ENCODE results near the gene TNFRSF18. TPM values are rescaled to one million over a fixed set of nuclear protein-coding genes. Genes with fewer than 3 reads are reported as not detected.
"Not testable (repeated sequence)": the region's sequence is repeated elsewhere in the genome, so short reads cannot be mapped to it uniquely, and the experiment has no call there.

TNFRSF18 gene
- 10 to 100 TPM in 1 of 6 donors, 1 to 10 TPM in 5; 2.4 to 13.0 (median 7.9) TPM for polyA plus RNA-seq (ENCODE audit: low read depth in 6 of 6)

- peaks cover 18 to 39% (median 19%) of the 10 kb centered on the region in 3 donors for H3K4me1 Mint-ChIP-seq
- H3K9me3 Mint-ChIP-seq = no peaks in the 10 kb centered on the region
- H3K36me3 Mint-ChIP-seq = no peaks in the 10 kb centered on the region
- H3K27me3 Mint-ChIP-seq = peaks cover 0 to 36% (median 14%) of the 10 kb centered on the region in 3 donors
- DNase-seq (peak; percentile 64), ATAC-seq (ENCODE audit: low read depth in 2 of 2) (peak; percentile 36 to 46)
- peak within 1 kb of the TSS; percentile 69 to 90 (median 80) for H3K4me3 Mint-ChIP-seq
- peak within 1 kb of the TSS in 2 of 6 donors; percentile 82 to 87 for H3K27ac Mint-ChIP-seq
Observed at GRCh38 chr1:1206376-1206965, at the start of gene TNFRSF18. Gene TNFRSF18, minus strand, starts transcription at chr1:1206592. Its CDS starts 21 bp downstream, at chr1:1206571.

- Mint-ChIP-seq H3K27ac (peak overlapping the region in 1 of 6 donors; percentile 65), H3K36me3 (peaks cover under 1 to 18% of the 10 kb centered on the region in 2 donors)
- no peak for DNase-seq
Observed at GRCh38 chr1:1255611-1256010, 49.2 kb upstream of the TNFRSF18 start.

GRCh38 chr1:1255078-1255477, 48.7 kb upstream of the TNFRSF18 start:
- ATAC-seq (ENCODE audit: low read depth in 2 of 2) (no peak), DNase-seq (no peak)
- Mint-ChIP-seq H3K36me3 (peaks cover 0 to 18% of the 10 kb centered on the region in 2 donors), H3K27me3 (no peaks in the 10 kb centered on the region), H3K27ac (peak overlapping the region in 1 of 6 donors; percentile 28), H3K4me3 (no peak overlapping the region), H3K4me1 (peaks cover 21 to 25% (median 24%) of the 10 kb centered on the region in 3 donors), H3K9me3 (peaks cover 0 to 1% (median 0%) of the 10 kb centered on the region in 7 donors)

More at GRCh38 chr1:1255611-1256010, 49.2 kb upstream of the TNFRSF18 start:
- ATAC-seq (ENCODE audit: low read depth in 2 of 2) = no peak
- H3K9me3 Mint-ChIP-seq = peaks cover 0 to 1% (median 0%) of the 10 kb centered on the region in 7 donors
- H3K4me1 Mint-ChIP-seq = peaks cover 22 to 30% (median 23%) of the 10 kb centered on the region in 3 donors
- H3K27me3 Mint-ChIP-seq = no peaks in the 10 kb centered on the region
- no peak overlapping the region for H3K4me3 Mint-ChIP-seq

- H3K36me3 Mint-ChIP-seq = peaks cover 0 to 13% of the 10 kb centered on the region in 2 donors
- H3K4me1 Mint-ChIP-seq = peaks cover 21 to 24% (median 21%) of the 10 kb centered on the region in 3 donors
- no peak overlapping the region for H3K27ac Mint-ChIP-seq
- ATAC-seq (ENCODE audit: low read depth in 2 of 2) (no peak), DNase-seq (no peak)
- H3K27me3 Mint-ChIP-seq = no peaks in the 10 kb centered on the region
- peaks cover 0 to 1% (median 0%) of the 10 kb centered on the region in 7 donors for H3K9me3 Mint-ChIP-seq
- H3K4me3 Mint-ChIP-seq = no peak overlapping the region
Observed at GRCh38 chr1:1254667-1254998, 48.2 kb upstream of the TNFRSF18 start.

GRCh38 chr1:1253972-1254666, 47.7 kb upstream of the TNFRSF18 start:
- no peak for DNase-seq
- ATAC-seq (ENCODE audit: low read depth in 2 of 2) = no peak
- Mint-ChIP-seq H3K27ac (peak overlapping the region in 2 of 6 donors; percentile 7 to 48), H3K36me3 (peaks cover 0 to 10% of the 10 kb centered on the region in 2 donors), H3K4me3 (peak overlapping the region in 1 of 8 donors; percentile 47), H3K4me1 (peaks cover 17 to 24% (median 22%) of the 10 kb centered on the region in 3 donors), H3K27me3 (no peaks in the 10 kb centered on the region), H3K9me3 (peaks cover 0 to 1% (median 0%) of the 10 kb centered on the region in 7 donors)

- H3K4me1 Mint-ChIP-seq = peaks cover 12 to 23% (median 22%) of the 10 kb centered on the region in 3 donors
- DNase-seq = no peak
- H3K4me3 Mint-ChIP-seq = no peak overlapping the region
- H3K9me3 Mint-ChIP-seq = peaks cover 0 to 1% (median 0%) of the 10 kb centered on the region in 7 donors
- no peak for ATAC-seq (ENCODE audit: low read depth in 2 of 2)
- no peaks in the 10 kb centered on the region for H3K27me3 Mint-ChIP-seq
- peak overlapping the region in 4 of 6 donors; percentile 44 to 81 (median 54) for H3K27ac Mint-ChIP-seq
- H3K36me3 Mint-ChIP-seq = peaks cover 0 to 10% of the 10 kb centered on the region in 2 donors
Observed at GRCh38 chr1:1253314-1253713, 46.9 kb upstream of the TNFRSF18 start.

- peak overlapping the region; percentile 29 to 98 (median 96) for H3K27ac Mint-ChIP-seq
- peaks cover 0 to 10% of the 10 kb centered on the region in 2 donors for H3K36me3 Mint-ChIP-seq
- ATAC-seq (ENCODE audit: low read depth in 2 of 2) (peak; percentile 82 to 87), DNase-seq (peak; percentile 66)
- H3K4me3 Mint-ChIP-seq = peak overlapping the region in 7 of 8 donors; percentile 20 to 85 (median 58)
- no peaks in the 10 kb centered on the region for H3K9me3 Mint-ChIP-seq
- H3K27me3 Mint-ChIP-seq = peaks cover 0 to 2% (median 0%) of the 10 kb centered on the region in 3 donors
- H3K4me1 Mint-ChIP-seq = peaks cover 7 to 18% (median 16%) of the 10 kb centered on the region in 3 donors
Observed at GRCh38 chr1:1250786-1251284, 44.4 kb upstream of the TNFRSF18 start.

GRCh38 chr1:1248009-1248913, 41.9 kb upstream of the TNFRSF18 start:
- peaks cover 7 to 18% (median 16%) of the 10 kb centered on the region in 3 donors for H3K4me1 Mint-ChIP-seq
- not testable (repeated sequence) for ATAC-seq (ENCODE audit: low read depth in 2 of 2); H3K27me3 Mint-ChIP-seq; H3K9me3 Mint-ChIP-seq; DNase-seq; H3K36me3 Mint-ChIP-seq; H3K4me3 Mint-ChIP-seq
- H3K27ac Mint-ChIP-seq = peak overlapping the region in 3 of 6 donors; percentile 24 to 87 (median 72)

GRCh38 chr1:1247341-1247913, 41.0 kb upstream of the TNFRSF18 start:
- peaks cover 0 to 4% (median 0%) of the 10 kb centered on the region in 3 donors for H3K27me3 Mint-ChIP-seq
- peaks cover 4 to 18% (median 16%) of the 10 kb centered on the region in 3 donors for H3K4me1 Mint-ChIP-seq
- ATAC-seq (ENCODE audit: low read depth in 2 of 2) (no peak), DNase-seq (no peak)
- no peaks in the 10 kb centered on the region for H3K36me3 Mint-ChIP-seq
- peak overlapping the region in 3 of 6 donors; percentile 36 to 80 (median 72) for H3K27ac Mint-ChIP-seq
- H3K9me3 Mint-ChIP-seq = no peaks in the 10 kb centered on the region
- H3K4me3 Mint-ChIP-seq = no peak overlapping the region

- Mint-ChIP-seq H3K27me3 (peaks cover 0 to 4% (median 0%) of the 10 kb centered on the region in 3 donors), H3K4me3 (peak within 1 kb of the TSS in 3 of 8 donors; percentile 42 to 47 (median 42)), H3K27ac (peak within 1 kb of the TSS in 3 of 6 donors; percentile 72 to 89 (median 80)), H3K36me3 (no peaks in the 10 kb centered on the region), H3K4me1 (peaks cover 4 to 16% (median 16%) of the 10 kb centered on the region in 3 donors), H3K9me3 (no peaks in the 10 kb centered on the region)
- no peak for ATAC-seq (ENCODE audit: low read depth in 2 of 2)
- DNase-seq = no peak
Observed at GRCh38 chr1:1246577-1247340, 40.4 kb upstream of the TNFRSF18 start, which contains the start of gene C1QTNF12. Gene C1QTNF12, minus strand, starts transcription at chr1:1246722. Its CDS starts 32 bp downstream, at chr1:1246690.

- Mint-ChIP-seq H3K4me1 (peaks cover 2 to 14% (median 13%) of the 10 kb centered on the region in 3 donors), H3K9me3 (no peaks in the 10 kb centered on the region), H3K27ac (no peak overlapping the region), H3K36me3 (no peaks in the 10 kb centered on the region), H3K27me3 (peaks cover 0 to 4% (median under 1%) of the 10 kb centered on the region in 3 donors), H3K4me3 (peak overlapping the region in 2 of 8 donors; percentile 42 to 47)
- ATAC-seq (ENCODE audit: low read depth in 2 of 2) = no peak
- DNase-seq = no peak
Observed at GRCh38 chr1:1245817-1246576, 39.6 kb upstream of the TNFRSF18 start.

All from naive B cell (primary cell).